Measurements from ENCODE around the gene RPS21. TPM values are rescaled to one million over a fixed set of nuclear protein-coding genes. Genes with fewer than 3 reads are reported as not detected.
A peak's percentile ranks its signal among the peaks of the same experiment; 100 is the strongest.

Gene RPS21
- polyA plus RNA-seq, 1 experiment, result 2,723 TPM

DNA sequence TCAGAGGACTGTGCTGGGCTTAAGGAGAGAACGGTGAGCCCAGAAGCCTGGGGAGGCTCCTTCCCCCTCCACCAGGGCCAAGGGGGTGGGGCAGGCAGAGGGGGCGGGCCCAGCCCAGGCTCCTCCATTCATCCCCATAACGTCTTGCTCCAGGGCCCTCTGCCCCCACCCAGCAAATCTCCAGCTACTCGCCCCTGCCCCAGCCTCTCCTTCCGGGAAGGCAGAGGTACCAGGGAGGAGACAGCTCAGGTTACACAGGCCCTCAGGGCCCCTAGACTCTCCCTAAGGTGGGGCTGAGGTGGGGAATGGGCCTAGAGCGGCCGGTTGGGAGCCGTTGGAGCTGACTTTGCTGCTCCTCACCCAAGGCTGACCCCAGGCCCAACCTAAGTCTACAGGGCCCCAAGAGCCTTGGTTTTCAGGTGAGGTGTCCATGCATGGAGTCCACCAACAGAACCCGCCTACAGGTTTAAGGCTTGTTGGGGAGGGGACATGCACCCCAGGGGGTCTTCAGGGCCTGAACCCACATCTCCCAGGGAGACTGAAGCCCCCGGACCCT lies 21.0 kb upstream of the RPS21 start:
- no peak for DNase-seq (ENCODE audit: low read depth, low spot score)
- Histone ChIP-seq H3K9me3 (ENCODE audit: control insufficient read depth, insufficient read depth, low read length) (no peaks in the 10 kb centered on the region; the same call in 1 of the 2 replicates), H3K4me3 (ENCODE audit: low read depth, low read length) (peak overlapping the region; percentile 62), H3K27ac (ENCODE audit: low read depth, low read length) (no peak overlapping the region), H3K27me3 (ENCODE audit: control insufficient read depth, insufficient read depth, low read length) (no peaks in the 10 kb centered on the region)
- TF ChIP-seq, protein P1, sequence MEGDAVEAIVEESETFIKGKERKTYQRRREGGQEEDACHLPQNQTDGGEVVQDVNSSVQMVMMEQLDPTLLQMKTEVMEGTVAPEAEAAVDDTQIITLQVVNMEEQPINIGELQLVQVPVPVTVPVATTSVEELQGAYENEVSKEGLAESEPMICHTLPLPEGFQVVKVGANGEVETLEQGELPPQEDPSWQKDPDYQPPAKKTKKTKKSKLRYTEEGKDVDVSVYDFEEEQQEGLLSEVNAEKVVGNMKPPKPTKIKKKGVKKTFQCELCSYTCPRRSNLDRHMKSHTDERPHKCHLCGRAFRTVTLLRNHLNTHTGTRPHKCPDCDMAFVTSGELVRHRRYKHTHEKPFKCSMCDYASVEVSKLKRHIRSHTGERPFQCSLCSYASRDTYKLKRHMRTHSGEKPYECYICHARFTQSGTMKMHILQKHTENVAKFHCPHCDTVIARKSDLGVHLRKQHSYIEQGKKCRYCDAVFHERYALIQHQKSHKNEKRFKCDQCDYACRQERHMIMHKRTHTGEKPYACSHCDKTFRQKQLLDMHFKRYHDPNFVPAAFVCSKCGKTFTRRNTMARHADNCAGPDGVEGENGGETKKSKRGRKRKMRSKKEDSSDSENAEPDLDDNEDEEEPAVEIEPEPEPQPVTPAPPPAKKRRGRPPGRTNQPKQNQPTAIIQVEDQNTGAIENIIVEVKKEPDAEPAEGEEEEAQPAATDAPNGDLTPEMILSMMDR (IDR thresholded peaks at IDR 0.05; ENCODE audit: low read depth, low read length), result no peak
- CTCF ChIA-PET, result interaction anchor here (0.6 to 1.8 kb wide), 3 partner anchors 10 to 21 kb away, joined by 4 to 5 read pairs (median 5); no protein-coding TSS in a partner anchor
- POLR2A ChIA-PET, result interaction anchor here (0.8 to 0.9 kb wide), 2 partner anchors 9 kb away, joined by 3 to 5 read pairs; no protein-coding TSS in a partner anchor

DNA sequence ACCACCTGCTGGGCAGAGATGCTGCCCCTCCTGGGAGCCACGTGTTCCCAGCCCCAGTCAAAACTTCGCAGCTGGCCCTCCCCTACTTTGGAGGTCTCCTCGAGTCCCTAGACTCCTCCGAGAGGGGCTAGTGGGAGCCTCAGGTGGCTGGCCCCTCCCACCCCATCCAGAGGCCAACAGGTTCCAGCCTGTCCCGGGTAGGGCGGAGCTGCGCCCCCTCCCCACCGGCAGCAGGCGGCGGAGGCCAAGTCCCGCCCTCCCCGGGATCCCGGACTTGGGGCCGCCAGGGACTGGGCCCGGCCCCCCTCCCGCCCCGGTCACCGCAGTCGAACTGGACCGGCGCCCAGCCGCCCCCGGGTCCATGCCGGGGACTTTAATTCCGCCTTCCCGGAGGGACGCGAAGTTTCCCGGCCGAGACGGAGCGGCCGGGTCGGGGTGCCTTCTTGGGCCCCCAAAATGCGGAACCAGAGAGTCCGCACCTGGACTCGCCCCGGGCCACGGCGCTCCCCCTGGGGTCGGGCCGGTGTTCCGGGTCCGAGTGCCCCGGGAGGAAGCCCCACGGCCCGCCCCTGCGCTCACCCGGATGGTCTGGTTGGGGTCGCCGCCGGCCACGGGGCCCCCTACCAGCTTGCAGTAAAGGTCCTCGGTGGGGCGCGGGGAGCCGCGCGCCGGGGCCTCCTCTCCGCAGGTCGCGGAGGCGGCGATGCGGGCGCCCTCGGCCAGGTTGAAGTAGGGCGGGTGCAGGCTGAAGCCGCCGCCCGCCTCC lies 20.4 kb upstream of the RPS21 start:
- ChIA-PET CTCF (interaction anchor here (1.8 kb wide), 1 partner anchor 16 kb away, joined by 5 read pairs; no protein-coding TSS in a partner anchor), POLR2A (no interaction called here)
- DNase-seq (ENCODE audit: low read depth, low spot score), result no peak
- H3K9me3 ChIP-seq (ENCODE audit: control insufficient read depth, insufficient read depth, low read length), result no peaks in the 10 kb centered on the region; the same call in 1 of the 2 replicates
- no peaks in the 10 kb centered on the region for H3K27me3 ChIP-seq (ENCODE audit: control insufficient read depth, insufficient read depth, low read length)
- H3K27ac ChIP-seq (ENCODE audit: low read depth, low read length), result no peak overlapping the region
- TF ChIP-seq, protein P1 (IDR thresholded peaks at IDR 0.05; ENCODE audit: low read depth, low read length), result no peak
- H3K4me3 ChIP-seq (ENCODE audit: low read depth, low read length), result peak overlapping the region; percentile 62

DNA sequence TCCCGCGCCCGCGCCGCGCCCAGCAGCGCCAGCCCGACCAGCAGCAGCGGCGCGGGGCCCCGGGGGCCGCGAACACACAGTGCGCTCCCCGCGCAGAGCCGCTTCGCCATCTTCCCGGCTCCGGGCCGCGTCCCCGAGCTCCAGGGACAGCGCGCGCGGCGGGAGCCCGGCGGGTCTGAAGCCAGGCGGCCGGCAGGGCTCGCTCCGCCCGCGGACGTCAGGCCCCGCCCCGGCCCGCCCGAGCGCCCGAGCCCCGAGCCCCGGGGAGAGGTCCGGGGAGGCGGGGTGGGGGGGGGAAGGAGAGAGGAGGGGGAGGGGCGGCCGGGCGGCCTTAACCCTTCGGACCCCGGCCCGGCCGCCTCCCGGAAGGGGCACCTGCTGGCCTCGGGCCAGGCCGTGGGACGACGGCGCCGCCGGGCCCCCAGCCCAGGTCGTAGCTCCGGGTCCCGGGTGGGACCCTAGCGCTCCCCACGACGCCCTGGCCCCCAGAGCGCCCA lies 19.7 kb upstream of the RPS21 start, which contains the start of gene LAMA5:
Gene LAMA5, minus strand, starts transcription at position 177 of the 497 bp plus-strand sequence. Its CDS starts 67 bp downstream, at position 110.
- H3K4me3 ChIP-seq (ENCODE audit: low read depth, low read length), result peak within 1 kb of the TSS; percentile 62
- TF ChIP-seq, protein P1 (IDR thresholded peaks at IDR 0.05; ENCODE audit: low read depth, low read length), result no peak
- ChIA-PET POLR2A (interaction anchor here (0.6 to 0.9 kb wide), 2 partner anchors 11 to 28 kb away, joined by 3 to 9 read pairs; no protein-coding TSS in a partner anchor), CTCF (interaction anchor here (2.4 kb wide), 1 partner anchor 16 kb away, joined by 16 read pairs; no protein-coding TSS in a partner anchor)
- H3K27me3 ChIP-seq (ENCODE audit: control insufficient read depth, insufficient read depth, low read length), result no peaks in the 10 kb centered on the region
- DNase-seq (ENCODE audit: low read depth, low spot score), result no peak
- no peaks in the 10 kb centered on the region; the same call in 1 of the 2 replicates for H3K9me3 ChIP-seq (ENCODE audit: control insufficient read depth, insufficient read depth, low read length)
- no peak within 1 kb of the TSS for H3K27ac ChIP-seq (ENCODE audit: low read depth, low read length)

DNA sequence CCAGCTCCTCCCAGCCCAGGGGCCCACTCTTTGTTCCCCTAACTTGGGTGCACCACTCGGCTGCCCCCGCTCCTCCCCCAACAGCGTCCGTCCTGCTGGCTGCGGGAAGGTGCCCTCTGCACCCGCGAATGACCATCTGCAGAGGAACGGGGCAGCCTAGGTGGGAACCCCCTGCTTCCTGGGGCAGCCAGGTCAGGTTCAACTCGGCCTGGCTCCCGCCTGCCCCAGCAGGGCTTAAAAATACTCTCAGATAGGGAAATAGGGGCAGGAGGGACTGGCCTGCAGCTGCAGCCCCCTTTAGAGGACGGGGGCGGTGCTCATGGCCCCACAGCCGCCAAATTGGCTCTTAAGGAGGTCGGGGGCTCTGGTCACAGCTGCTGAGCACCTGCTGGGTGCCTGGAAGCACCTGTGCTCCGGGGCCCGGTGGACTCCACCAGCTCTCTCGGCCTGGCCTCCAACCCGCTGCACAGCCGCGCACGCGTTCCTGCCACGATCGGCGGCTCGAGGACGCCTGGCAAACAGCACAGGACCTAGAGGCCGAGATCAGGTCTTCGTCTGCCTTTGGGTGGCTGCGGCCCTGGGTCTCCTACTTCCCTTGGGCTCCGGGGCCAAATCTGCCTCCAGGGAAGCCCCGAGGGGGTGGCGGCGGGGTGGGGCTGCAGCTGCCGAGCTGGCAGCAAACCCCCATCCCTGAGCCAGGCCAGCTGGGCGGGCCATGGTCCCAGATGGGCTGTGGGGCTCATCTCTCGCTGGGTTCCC lies 19.1 kb upstream of the RPS21 start:
- no peak for DNase-seq (ENCODE audit: low read depth, low spot score)
- no peak overlapping the region for H3K27ac ChIP-seq (ENCODE audit: low read depth, low read length)
- TF ChIP-seq, protein P1 (IDR thresholded peaks at IDR 0.05; ENCODE audit: low read depth, low read length), result no peak
- ChIA-PET CTCF (interaction anchor here (0.6 to 2.4 kb wide), 4 partner anchors 15 to 67 kb away, joined by 3 to 16 read pairs (median 6); partner anchors contain the start of gene RPS21), POLR2A (interaction anchor here (0.6 to 1.4 kb wide), 6 partner anchors 10 to 51 kb away, joined by 3 to 9 read pairs (median 4); partner anchors contain the start of gene RPS21)
- peak overlapping the region; percentile 32 for H3K4me3 ChIP-seq (ENCODE audit: low read depth, low read length)
- H3K9me3 ChIP-seq (ENCODE audit: control insufficient read depth, insufficient read depth, low read length), result peaks cover 5% of the 10 kb centered on the region; the same call in 1 of the 2 replicates
- no peaks in the 10 kb centered on the region for H3K27me3 ChIP-seq (ENCODE audit: control insufficient read depth, insufficient read depth, low read length)
